NCI-H2171 treated with DMSO at 0.1 percent for 48 hours (cell line): ENCODE data around the gene TPCN2.

ENCODE experiments used
- DNase-seq: peaks from one replicate; lab custom pipeline; 2025; lab: John Stamatoyannopoulos, UW

Gene TPCN2

DNA sequence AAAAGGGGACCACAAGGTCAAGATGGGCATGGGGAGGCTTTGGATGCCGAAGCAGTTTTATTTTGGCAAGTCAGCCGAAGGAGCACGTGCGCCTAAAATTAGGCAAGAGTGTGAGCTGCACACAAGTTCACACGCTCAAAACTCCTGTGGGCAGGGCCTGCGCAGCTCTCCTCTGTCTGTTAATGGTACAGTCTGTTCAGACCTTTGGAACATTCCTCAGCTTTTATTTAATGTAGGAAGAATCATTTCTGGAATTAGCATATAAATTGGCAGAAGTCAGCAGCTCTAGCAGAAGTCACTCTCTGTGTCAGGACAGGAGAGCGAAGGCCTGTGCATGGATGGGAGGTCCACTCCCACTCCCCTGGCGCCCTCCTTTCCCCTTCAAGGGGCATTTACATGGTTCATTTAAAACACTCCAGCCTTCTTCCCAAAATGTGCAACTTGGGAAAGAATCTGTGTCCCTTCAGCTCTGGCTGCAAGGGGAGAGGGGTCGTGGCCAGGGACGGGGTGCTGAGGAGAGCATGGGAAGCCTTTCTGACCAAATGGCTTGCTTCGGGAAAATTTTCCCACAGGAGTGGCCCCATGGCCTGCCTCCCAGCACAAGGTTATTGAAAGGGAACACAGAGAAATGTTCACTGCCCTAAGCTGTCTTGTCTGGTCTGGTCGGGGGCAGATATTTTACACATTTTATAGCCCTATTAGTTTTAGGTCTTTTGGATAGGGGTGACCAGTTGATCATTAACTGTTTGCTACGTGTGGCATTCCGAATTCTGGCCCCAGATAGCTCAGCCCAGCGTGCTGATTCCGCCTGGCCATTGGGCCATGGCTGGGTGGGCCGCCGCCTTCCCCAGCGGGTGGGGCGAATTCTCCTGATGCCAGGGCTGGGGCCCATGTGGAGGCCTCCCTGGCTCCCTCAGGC lies 63.2 kb downstream of the TPCN2 start:
- no peak for DNase-seq

DNA sequence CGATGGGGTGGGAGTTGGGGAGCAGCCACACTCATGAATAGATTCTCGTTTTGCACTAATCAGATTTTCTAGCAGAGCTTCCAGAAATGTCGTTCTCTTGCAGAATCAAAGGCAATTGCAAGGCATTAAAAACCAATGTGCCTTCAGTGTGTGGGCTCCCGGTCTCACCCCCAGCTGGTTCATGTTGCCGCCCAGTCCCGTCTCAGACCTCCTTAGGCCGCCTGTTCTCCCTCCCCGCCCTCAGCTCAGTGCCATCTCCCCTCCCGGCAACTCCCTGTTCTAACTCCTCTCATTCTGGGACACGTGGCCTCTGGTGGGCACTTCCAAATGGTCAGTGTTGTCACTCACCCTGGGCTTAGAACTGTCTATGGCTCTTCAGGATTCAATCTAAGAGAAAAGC lies 64.5 kb downstream of the TPCN2 start:
- DNase-seq, result no peak

DNA sequence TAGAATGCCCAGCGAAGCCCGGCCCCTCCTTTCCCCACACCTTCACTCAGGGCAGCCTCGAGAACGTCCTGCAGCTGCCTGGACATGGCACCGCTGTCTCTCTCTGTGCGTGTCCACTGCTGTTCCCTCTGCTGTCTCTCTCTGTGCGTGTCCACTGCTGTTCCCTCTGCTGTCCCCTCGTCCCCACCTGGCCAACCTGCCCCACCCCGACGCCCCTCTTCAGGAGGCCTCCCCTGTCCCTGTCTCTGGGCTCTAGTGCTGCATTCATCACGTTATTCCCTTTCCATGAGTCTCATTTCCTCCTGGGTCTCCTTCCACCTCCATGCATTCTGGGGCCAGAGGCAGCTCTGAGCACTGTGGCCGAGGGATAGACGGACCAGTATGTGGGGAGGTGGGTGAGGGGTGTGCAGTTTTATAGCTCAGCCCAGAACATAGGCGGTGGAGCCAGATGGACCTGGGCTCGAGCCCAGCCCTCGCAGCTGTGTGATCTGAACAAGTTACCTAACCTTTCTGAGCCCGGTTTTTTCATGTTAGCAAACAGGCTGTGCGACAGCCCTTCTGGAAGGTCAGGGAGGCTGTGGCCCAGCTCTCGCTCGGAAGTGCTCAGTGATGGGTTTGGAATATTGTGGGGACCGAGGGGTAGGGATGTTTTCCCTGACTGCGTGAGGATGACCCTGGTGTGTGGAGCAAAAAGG lies 65.1 kb downstream of the TPCN2 start:
- DNase-seq, result no peak

DNA sequence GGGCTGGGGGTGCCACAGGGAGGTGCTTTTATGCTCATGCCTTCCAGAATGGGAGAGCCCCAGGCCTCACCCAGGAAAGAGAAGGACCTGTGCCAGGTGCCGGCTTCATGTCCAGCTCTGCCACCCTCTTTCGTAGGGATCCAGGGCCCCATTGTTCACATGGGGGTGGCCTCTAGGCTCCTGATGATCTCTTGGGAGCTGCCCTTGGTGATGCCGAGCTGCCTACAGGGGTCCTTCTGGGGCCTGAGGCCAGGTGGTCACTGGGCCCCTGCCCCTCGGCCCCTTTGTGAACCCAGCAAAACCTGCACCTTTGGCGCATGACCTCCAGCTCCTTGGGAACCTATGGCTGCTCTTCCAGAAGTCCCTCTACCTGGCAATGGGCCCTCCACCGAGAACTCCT lies 65.6 kb downstream of the TPCN2 start:
- DNase-seq, result no peak

- no peak for DNase-seq
Observed at GRCh38 chr11:69114811-69115523, 66.2 kb downstream of the TPCN2 start.

GRCh38 chr11:69115586-69116560 lies 67.1 kb downstream of the TPCN2 start:
- DNase-seq, result no peak

GRCh38 chr11:69116671-69117070 lies 67.9 kb downstream of the TPCN2 start:
- DNase-seq, result no peak

DNA sequence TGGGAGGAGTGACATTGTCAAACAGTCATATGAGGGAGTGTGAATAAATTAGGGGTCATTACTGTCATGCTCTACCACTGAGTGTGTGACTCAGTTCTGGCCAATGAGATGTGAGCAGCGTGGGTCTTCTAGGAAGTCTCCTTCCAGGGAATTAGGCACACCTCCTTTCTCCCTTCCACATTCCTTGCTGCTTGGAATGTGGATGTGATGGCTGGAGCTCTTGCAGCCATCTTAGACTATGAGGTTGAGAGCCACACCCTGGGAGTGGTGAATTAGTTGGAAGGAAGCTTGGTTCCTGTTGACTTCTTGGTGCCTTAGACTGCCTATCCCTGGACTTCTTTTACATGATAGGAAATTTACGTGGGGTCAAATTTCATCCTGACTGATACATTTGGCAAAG lies 70.5 kb downstream of the TPCN2 start:
- DNase-seq, result no peak

- DNase-seq, result no peak
Observed at GRCh38 chr11:69120096-69120875, 71.6 kb downstream of the TPCN2 start.

DNA sequence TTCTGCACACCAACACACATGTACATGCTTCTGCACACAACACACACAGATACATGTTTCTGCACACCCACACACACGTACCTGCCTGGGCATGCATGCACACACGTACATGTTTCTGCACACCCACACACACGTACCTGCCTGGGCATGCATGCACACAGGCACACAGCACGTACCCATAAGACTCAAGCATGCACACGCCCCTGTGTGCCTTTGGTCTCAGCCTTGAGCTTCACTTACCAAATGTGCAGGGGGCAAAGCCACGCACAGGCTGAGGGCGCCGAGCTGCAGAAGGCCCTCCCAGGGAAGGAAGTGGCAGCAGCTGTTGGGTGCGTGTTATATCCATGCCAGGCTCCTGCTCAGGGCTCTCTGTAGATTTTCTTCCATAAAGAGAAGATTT lies 72.3 kb downstream of the TPCN2 start:
- no peak for DNase-seq

DNA sequence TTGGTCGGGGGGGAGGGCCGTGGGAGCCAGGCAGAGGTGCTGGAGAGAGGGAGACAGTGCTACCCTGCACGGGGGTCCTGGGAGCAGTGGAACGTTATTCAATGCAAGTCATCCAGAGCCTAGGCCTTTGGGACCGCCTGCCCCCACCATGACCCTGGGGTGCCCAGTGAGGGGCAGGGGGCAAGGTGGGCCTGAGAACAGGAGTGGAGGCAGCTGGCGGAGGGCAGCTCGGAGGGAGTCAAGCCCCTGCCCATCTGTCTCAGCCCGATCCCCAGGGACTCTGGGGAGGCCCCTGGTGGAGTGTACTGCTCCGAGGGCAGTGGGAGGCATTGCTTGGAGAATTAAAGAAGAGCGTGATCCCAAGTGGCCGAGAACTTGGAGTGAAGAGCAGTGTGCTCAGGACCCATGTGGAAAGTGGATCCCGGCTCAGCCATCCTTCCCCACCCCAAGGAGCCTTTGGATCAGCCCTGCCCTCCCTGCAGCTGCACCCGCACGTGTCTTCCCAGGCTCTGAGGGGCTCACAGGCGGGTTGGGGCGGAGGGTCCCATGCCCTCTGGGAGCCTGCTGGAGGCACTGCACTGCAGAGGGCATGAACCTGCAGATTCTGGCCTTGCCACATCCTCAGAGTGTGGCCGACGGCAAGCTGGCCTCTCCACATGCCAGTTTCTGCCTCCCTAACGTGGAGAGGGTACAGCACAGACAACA lies 73.0 kb downstream of the TPCN2 start:
- DNase-seq, result no peak

GRCh38 chr11:69122326-69122629 lies 73.5 kb downstream of the TPCN2 start:
- DNase-seq, result no peak

- DNase-seq, result no peak
Observed at GRCh38 chr11:69122630-69123431, 74.1 kb downstream of the TPCN2 start.

DNA sequence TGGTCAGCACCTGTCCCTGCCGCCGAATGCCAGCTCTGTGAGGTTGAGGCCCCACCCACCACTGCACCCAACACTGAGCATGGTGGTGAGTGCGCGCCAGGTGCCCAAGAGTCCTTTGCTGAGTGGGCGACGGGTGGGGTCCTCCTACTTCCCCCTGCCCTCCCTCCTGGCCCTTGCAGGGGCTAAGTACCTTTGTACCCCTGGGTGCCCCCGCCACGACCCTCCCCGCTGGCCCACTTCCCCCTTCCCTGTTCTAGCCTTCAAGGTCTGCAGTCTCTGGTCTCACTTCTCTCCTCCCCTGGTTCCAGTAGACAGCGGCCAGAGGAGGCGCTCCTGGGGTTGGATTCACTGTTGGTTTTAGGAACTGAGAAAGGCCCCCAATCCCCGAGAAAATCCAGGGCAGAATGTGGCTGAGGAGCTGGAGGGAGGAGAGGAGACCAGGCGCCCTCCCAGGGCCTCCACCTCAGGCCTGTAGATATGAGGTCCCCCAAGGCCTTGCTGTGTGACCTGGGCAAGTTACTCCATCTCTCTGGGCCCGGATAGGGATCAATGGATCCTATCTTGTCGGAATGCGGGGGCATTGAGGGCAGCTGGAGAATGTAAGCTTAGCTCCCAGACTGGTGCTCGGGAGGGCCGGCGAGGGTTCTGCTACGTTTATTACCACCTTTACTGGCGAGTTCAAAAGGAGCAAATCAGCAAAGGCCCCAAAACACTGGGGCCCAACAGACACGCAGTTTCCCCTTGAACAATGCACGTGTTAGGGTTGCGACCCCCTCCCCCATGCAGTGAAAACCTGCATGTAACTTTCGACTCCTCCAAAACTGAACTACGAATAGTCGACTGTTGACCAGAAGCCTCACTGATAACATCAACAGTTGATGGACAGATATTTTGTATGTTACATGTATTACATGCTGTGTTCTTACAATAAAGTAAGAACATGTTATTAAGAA lies 75.1 kb downstream of the TPCN2 start:
- no peak for DNase-seq

DNA sequence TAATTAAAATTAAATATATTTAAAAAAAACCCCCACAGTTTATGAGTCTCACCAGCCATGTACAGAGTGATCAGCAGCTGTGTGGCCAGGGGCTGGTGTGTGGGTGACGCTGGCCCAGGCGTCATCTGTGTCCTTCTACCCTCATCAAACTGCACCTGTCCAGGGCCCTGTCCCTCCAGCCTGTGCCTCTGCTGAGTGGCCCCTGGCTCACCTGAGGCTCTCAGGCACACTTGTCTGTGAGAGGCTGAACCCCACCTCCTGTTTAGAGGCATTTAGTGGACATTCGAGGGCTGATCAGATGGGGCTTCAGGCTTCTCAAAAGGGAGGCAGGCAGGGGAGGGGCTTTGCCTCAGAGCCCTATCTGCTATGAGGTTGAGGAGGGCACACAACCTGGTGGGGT lies 77.1 kb downstream of the TPCN2 start:
- no peak for DNase-seq

DNA sequence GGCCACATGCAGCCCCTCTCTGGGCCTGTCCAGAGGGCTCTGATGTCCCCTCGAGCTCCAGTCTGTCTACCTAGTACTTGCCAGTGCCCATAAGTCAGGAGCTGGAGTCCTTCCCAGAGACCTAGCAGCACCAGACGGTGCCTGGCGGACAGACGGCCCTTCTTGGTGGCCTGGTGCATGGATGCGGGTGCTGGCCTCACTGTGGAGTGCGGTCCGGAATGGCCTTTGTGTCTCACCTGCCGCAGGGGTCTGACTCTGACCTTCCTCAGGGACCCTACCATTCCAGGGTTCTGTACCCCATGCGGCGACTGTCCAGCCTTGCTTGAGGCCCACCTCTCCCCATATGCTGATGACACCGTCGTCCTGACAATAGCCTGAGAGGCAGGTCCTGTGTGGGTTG lies 77.6 kb downstream of the TPCN2 start:
- no peak for DNase-seq

DNA sequence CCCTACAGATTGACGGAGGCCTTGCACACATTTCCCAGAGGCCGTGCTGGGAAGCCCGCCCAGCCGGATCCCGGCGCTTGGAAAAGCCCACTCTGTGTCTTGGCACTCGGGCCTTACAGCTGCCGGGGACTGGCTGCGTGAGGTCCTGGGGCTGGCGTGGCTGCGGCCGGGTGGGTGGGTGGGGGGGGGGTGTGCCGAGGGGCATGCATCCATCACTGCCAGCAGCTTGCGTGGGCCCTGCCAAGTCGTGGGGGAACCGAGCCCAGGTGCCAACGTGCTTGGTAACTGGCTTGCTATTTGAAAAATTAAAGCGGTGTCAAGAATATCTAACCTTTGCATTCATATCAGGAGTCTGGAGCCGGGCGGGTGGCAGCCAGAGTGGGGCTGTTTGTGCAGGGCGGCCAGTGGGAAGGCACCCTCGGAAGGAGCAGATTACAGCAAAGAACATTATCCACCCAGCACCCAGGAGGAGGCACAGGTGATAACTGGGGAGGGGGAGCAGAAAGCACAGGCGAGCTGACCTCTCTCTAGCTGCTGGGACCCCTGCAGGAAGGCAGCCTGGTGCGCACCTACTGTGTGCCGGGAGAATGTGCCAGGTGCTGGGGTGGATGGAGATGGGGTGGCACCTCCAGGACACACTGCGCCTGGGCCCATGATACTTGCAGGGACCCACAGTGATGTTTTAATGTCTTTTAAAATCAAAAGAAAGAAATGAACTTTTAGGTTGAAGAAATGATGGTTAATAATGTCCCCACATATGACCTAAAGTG lies 78.5 kb downstream of the TPCN2 start:
- no peak for DNase-seq

- DNase-seq, result no peak
Observed at GRCh38 chr11:69127884-69128283, 79.2 kb downstream of the TPCN2 start.
